Hematopoietic multipotent progenitor cell treated with erythropoietin and hydrocortisone succinate and interleukin-3 and kit ligand, for 8 days (in vitro differentiated cells): ENCODE measurements around the gene ATXN10.

Experiments
- DNase-seq: peaks from one replicate; pipeline ENCODE4 v3.0.0-alpha.2; 2015

Gene ATXN10

DNA sequence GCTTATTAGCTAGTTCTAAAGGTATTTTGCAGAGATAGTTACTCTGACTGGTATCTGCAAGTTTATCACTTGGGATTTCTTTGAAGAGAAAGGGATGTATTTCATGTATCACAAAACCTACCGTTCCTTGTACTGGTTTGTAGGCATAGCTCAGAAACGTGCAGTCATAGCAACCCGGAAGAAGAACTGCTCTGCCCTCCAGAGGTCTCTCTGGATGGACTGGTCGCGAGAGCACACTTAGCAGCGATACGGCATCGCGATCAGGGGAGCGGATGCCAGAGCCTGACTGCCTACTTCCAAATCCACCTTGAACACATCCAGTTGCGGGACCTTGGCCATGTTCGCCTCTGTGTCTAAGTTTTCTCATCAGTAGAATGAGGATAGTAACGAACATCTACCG lies 162.0 kb downstream of the ATXN10 start:
- no peak for DNase-seq

DNA sequence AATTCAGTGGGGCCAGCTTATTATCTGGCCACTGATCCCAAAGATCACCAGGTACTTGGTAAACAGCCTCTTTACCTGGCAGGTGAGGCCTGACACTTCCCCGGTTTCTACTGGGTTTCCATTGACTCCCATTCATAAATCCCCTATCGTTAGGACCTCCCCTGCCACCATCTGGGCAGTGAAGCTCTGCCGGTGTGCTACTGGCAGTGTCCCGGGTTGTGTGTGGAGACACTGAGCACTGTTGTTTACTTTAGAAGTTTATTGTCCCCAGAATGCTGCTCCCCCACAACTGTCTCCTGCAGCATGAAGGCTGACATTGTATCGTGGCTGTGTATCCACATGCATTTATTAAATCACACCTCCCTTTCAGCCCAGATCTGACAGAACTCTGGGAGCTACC lies 162.6 kb downstream of the ATXN10 start:
- DNase-seq = no peak

GRCh38 chr22:45834795-45835194 lies 163.2 kb downstream of the ATXN10 start:
- no peak for DNase-seq

DNA sequence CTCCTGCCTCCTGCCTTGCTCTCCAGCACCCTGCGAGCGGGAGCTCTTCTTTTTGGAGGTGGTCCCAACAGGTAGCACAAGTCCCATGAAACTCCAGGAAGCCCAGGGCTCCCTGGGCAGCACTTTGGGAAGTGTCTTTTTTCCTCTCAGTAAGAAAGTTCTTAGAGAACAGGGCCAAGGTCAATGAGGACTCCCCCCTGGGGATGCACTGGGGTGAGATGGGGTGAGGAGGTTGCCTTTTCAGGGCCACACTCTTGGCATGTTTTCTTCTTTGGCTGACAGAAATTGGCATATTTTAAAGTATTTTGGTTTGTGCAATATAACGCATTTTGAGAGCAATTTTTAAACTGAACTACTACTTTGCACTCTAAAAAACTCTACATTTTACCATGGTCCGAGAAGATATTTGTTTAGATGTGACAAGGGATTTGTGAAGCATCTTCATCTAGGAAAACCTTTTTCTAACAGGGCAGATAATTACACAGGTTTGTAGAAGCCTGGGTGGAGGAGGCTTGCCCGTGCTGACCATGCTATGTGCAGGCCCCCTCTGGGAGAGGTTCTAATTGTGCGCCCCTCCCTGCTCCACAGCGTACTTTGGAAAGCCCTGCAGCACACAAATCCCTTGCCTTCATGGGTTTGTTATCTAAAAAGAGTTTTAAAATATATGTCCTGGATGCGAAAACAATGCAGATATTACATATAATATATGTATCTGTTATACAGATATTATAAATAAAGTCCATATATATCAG lies 165.0 kb downstream of the ATXN10 start:
- no peak for DNase-seq

- no peak for DNase-seq
These were observed 165.9 kb downstream of the ATXN10 start for GRCh38 chr22:45837508-45837907.

DNA sequence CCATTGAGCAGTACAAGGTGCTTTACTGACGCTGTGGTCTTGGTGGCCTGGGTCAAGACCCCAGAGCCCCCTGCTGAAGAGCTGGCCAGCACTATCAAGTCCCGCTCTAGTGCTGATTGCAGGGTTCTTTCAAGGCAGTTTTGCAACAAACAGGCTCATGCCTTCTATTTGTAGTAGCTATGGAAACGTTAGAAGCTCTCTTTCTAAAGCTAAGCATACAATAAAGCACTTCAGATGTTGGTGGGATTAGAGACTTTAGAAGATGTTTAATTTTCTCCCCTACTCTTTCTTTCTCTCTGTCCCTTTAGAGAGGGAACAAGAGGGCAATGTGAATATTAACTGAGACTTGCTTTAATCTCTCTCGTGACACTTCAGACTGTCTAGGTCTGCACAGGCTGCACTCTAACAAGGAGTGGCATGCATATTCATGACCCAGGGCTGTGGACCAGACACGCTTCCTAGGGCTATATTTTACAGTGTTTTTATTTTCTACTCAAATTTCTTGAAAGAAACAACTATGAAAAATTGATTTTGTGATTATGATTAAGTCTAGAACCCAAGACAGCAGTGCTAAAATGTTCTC lies 166.8 kb downstream of the ATXN10 start:
- DNase-seq = no peak

DNA sequence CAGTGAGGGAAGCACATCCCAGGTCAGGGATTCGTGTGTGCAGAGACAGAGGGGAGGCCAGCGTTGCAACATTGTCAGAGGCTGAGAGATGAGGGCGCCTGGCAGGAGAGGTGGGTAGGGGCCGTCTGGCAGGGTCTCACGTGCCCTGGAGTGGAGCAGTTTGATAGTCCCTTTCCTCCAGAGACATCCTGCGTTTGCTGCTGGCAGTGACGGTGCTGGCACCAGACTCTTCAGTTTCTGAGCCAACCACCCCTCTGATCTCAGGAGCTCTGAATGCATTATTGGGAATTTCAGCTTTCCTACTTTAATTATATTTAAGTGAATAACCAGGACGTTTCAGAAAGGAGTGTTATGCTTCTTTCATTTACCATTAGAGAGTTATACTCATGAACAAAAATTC lies 168.8 kb downstream of the ATXN10 start:
- DNase-seq = no peak

GRCh38 chr22:45842291-45842991 lies 170.8 kb downstream of the ATXN10 start:
- DNase-seq = no peak

DNA sequence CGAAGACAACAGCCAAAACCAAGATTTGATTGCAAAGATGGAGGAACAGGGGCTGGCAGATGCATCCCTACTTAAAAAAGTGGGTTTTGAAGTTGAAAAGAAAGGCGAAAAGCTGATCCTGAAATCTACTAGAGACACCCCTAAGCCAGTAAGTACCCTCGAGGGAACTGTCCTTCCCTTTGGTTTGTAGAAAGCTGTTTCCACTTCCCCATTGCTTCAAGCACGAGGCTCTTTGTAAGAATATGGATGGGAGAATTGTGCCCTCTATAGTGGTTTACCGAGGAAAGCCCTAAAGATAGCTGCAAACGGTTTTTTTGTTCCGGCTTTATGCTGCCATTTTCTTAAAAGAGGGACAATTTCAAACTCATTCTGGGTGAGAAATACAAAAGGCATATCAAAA lies 171.4 kb downstream of the ATXN10 start:
- DNase-seq = no peak

DNA sequence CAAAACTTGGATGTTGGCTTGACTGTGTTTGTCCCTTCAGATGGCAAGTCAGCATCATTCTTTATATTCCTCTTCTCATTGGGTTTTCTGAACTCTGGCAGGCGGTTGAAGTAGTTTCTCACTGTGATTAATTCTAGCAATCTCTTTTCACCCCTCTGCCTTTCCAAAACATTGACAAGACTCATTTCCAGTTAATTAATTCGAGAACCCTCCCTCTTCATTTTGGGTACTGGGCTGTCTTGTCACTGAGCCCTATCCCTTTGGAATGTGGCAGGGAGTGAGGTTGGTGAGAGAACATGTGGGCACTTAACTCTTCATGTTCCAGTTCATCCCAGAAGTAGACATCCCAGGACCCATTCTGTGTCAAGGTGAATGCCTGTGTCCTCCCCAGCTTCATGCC lies 172.4 kb downstream of the ATXN10 start:
- no peak for DNase-seq

DNA sequence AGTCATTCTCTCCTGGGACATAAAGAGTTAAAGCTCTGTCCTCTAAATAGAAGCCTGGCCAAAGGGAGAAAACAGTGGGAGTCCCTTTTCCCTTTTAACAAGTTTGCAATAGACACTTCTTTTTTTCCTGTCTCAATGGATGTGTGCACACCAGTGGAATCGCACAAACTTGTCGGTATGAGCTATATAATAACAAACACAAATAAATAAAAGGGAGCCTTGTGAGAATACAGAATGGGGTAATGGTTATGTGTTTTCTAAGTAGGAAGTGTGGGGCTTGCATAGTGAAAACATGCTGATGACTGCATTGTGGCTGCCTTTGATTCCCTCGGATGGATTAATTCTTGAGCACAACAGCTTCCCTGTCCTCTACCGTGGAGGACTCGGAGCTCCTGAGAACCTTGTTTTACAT lies 173.4 kb downstream of the ATXN10 start:
- no peak for DNase-seq

DNA sequence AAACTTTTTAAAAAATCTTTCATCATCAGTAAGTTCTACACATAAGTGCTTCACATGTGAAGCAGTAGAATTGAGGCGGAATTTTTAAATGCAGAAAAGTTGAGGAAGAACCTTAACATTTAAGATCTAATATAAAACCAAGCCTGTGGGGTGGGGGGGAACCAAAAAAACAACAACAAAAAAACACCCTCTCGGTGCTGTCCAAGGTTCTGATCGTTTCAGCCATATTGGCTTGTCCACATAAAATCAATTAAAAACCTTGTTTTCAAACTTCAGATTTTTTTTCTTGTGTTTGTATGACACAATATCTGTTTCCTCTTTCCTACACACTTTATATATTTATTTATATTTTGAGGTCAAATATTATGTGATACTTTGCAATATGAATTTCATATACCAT lies 175.3 kb downstream of the ATXN10 start:
- no peak for DNase-seq

- no peak for DNase-seq
These were observed 177.3 kb downstream of the ATXN10 start for GRCh38 chr22:45848904-45849303.

DNA sequence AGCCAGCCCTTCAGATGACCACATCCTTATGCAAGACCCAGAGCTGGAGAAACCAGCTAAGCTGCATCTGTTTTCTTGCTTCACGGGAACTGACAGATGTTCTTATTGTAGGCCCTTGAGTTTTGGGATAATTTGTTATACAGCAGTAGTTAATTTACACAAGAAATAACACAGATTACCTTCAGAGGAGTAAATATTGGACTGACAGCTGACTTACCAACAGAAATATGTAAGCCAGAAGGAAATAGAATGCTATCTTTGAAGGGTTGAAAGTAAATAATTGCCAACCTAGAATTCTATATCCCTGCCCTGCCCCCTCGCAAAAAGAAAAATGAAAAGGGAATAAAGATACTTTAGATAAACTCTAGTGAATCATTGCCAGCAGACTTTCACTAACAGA lies 181.2 kb downstream of the ATXN10 start:
- DNase-seq = no peak

DNA sequence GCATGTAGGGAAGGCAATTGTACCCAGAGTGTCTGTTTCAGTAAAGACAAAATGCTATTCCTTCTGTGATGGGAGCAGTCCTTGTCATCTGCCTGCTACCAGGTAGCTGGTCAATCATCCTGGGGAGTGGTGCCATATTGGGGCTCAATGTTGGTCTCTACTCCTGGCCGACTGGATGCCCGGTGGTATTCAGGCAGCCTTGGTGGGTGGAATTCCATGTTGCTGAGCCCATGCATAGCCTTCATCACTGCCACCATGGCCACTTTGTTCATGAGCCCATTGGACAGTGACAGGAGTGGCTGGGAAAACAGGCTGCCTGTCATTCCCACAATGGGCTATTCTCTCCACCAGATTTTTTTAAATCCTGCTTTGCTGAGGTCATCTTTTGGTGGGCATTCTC lies 184.3 kb downstream of the ATXN10 start:
- no peak for DNase-seq

DNA sequence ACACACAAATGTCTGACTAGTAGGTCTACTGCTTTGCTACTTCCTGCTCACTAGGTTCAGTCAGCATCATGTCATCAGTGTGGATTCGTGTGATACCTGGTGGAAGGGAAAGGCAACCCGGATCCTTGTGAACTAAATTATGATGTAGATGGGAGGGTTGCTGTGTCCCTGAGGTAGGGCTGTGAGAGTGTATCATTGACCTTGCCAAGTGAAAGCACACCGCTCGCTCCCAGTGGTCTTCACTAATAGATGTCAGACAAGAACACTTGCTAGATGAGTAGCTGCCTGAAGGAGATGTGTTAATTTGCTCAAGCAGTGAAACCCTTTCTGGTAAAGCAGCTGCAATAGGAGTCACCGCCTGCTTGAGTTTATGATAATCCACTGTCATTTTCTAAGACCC lies 185.9 kb downstream of the ATXN10 start:
- no peak for DNase-seq

- DNase-seq = no peak
These were observed 187.9 kb downstream of the ATXN10 start for GRCh38 chr22:45859231-45860161.

DNA sequence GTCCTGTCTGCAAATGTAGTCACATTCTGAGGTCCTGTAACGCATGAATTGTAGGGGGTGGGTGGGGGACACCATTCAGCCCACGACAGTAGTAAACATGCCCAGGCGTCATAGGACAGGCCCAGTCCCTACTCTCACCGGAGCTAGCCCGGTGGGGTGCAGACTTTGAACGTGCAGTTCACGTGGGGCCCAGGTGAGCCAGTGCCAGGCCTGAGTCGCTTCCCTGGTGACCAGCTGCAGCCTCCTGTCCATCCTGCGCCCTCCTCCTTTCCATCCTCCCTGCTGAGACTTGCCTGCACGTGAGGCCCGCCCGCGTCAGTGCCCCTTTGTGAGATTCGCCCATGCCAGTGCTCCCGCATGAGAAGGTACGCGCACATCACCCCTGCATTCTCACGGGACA lies 188.6 kb downstream of the ATXN10 start:
- no peak for DNase-seq

DNA sequence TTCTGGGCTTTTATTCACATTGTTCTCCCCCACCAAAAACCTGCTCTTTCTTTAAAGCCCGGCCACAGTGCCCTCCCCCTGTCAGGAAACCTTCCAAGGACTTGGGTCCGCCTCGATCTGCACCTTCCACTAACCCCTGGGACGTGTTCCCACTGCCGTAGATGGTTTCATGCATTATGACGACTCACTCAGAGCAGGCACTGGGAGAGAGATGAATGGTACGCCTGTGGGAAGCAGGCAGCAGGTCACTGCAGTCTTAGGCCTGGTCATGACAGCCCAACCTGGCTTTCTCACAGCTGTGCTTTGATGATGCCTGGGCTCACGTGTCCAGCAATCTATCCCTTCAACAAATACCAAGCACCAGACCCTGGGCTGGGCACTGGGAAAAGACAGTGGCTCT lies 189.6 kb downstream of the ATXN10 start:
- no peak for DNase-seq

DNA sequence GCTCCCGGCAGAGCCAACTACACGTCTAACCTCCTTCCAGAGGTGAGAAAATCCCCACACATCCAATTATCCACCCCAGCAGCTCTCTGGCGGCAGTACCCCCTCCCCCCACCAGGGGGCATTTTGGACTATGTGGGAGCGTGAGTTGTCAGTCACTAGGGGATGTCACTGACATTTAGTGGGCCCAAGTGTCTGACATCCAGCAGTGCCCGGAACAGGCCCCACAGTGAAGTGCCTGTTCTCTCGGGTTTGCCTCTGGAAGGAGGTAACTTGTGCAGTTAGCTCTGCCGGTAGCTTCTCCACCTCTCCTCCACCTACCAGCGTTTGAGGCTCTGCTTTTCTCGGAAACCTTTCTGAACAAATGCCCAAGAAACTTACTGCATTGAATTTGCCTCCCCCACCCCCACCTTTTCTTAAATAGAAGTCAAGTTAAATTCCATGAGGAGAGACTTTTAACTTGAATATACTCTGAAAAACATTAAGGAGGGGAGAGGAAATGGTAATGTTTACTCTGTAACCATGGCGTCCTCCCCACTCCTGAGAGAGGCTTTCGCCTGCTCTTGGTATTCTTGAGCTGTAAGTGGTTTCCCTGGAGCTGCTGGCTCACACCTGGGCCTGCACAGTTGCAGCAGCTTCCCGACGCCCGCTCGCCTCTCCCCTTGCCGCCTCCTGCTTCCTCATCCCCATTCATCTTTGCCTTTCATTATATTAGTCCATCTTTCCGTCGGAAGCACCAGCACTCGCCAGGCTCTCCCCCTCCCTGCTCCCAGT lies 192.5 kb downstream of the ATXN10 start:
- DNase-seq = peak; percentile 75

DNA sequence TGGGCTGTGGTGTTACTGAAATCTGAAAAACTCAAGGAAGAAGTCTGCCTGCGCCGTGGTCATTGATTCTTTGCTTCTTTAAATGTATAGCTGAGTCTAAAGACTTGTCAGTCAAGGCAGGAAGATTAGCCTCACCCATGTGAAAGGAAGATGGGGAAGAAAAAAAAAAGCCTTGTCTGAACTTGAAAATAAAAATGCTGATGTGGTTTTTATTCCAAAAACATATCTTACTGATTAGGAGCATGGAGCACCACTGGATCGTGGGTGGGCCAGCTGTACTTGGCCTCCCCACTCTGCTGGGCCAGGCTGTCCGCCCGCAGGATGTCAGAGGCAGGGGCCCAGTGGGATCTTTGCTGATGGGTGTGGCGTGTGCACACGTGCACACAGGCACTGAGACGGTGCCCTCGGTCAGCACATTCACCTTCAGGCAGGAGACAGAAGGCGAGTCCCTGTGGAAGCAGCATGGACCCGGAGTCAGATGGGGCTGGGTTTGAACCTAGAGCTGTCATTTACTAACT lies 193.4 kb downstream of the ATXN10 start:
- DNase-seq = no peak

- no peak for DNase-seq
These were observed 194.0 kb downstream of the ATXN10 start for GRCh38 chr22:45865561-45866125.
